Measurements from ENCODE around the gene TRIM28.

DNA sequence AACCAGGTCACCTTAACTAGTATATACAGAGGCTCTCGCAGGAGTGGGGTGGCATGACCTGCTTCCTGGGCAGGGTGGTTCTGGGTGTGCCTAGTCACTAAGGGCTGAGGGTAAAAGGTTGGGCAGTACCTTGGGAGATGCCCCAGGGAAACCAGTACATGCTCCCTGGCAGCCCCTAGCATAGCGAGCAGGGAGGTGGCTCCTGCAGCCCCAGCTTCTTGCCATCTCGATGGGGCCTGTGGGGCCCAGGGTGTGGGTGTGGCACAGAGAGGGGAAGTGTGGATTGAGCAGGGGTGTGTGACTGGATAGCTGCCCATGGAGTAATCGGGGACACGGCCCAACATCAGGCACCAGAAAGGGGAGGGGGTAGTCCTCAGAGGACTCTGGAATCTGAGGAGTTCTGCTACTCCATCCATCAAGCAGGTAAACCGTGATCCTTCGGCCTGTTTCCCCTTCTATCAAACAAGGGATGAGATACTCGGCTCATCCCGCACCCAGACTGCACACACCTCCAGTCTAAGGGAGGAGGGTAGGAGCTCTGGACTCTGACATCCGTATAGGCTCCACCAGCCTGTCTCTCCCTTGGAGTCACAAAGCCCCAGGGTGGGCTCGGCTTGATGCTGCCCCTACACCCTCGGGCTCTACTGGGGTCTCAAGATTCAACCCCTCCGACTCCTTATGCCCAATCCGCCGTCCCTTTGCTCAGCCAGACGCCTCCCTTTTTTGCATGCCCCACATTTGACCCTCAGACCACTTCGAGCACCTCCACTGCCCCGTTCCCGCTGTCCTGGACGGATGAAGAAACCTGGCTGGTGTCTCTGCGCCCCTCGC is 25.4 kb upstream of the TRIM28 start:
- TF ChIP-seq, protein P1, sequence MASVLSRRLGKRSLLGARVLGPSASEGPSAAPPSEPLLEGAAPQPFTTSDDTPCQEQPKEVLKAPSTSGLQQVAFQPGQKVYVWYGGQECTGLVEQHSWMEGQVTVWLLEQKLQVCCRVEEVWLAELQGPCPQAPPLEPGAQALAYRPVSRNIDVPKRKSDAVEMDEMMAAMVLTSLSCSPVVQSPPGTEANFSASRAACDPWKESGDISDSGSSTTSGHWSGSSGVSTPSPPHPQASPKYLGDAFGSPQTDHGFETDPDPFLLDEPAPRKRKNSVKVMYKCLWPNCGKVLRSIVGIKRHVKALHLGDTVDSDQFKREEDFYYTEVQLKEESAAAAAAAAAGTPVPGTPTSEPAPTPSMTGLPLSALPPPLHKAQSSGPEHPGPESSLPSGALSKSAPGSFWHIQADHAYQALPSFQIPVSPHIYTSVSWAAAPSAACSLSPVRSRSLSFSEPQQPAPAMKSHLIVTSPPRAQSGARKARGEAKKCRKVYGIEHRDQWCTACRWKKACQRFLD (CRISPR knock-in tag; IDR thresholded peaks at IDR 0.05) = no peak
- TF ChIP-seq, protein P2, sequence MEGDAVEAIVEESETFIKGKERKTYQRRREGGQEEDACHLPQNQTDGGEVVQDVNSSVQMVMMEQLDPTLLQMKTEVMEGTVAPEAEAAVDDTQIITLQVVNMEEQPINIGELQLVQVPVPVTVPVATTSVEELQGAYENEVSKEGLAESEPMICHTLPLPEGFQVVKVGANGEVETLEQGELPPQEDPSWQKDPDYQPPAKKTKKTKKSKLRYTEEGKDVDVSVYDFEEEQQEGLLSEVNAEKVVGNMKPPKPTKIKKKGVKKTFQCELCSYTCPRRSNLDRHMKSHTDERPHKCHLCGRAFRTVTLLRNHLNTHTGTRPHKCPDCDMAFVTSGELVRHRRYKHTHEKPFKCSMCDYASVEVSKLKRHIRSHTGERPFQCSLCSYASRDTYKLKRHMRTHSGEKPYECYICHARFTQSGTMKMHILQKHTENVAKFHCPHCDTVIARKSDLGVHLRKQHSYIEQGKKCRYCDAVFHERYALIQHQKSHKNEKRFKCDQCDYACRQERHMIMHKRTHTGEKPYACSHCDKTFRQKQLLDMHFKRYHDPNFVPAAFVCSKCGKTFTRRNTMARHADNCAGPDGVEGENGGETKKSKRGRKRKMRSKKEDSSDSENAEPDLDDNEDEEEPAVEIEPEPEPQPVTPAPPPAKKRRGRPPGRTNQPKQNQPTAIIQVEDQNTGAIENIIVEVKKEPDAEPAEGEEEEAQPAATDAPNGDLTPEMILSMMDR (IDR thresholded peaks at IDR 0.05 in 2 of 3, conservative IDR thresholded peaks at IDR 0.05 in 1 of 3; ENCODE audit: insufficient read depth in 2 of 3, low read depth in 1 of 3, low read length in 3 of 3) = no peak; a peak in 1 of 6 replicates

Measured in K562 (cell line).